Activated B cell treated with CpG ODN at 0.5 μM for 24 hours (primary cell): ENCODE data around the gene MDM1. TPM values are rescaled to one million over a fixed set of nuclear protein-coding genes. Genes with fewer than 3 reads are reported as not detected.

Experiments
- ATAC-seq: fragments of 200-7000 bp; cut with Tn5 transposase; one replicate; pipeline ENCODE4 v1.10.0; 2021; ENCODE audit warnings: low read depth, mild to moderate bottlenecking, moderate library complexity
- CTCF ChIA-PET: fragments of 350-600 bp; sonication (Branson Sonifier 250); formaldehyde crosslinking; loops from one replicate; lab custom pipeline; 2021; ENCODE audit warnings: antibody characterized with exemption; lab: Charles Lee
- POLR2A ChIA-PET: fragments of 350-600 bp; sonication (Branson Sonifier 250); formaldehyde crosslinking; loops from one replicate; lab custom pipeline; 2021; ENCODE audit warnings: antibody characterized with exemption; lab: Charles Lee
- DNase-seq: peaks from one replicate; pipeline ENCODE4 v3.0.0; 2022
- H3K27ac Mint-ChIP-seq: one replicate; pipeline ENCODE4 v1.8.0; 2020; ENCODE audit warnings: mixed read lengths
- H3K27me3 Mint-ChIP-seq: one replicate; pipeline ENCODE4 v1.8.0; 2021; ENCODE audit warnings: mixed read lengths
- H3K36me3 Mint-ChIP-seq: one replicate; pipeline ENCODE4 v1.8.0; 2021; ENCODE audit warnings: low read depth, mixed read lengths
- H3K4me1 Mint-ChIP-seq: one replicate; pipeline ENCODE4 v1.8.0; 2021; ENCODE audit warnings: mixed read lengths
- H3K4me3 Mint-ChIP-seq: one replicate; pipeline ENCODE4 v1.8.0; 2020; ENCODE audit warnings: mild to moderate bottlenecking, mixed read lengths
- H3K9me3 Mint-ChIP-seq: one replicate; pipeline ENCODE4 v1.8.0; 2020; ENCODE audit warnings: mixed read lengths
- CTCF ChIP-seq: fragments of 200-600 bp; IDR thresholded peaks from one replicate; pipeline ENCODE4 v1.8.0; 2022; ENCODE audit warnings: antibody characterized with exemption, mild to moderate bottlenecking
- intact Hi-C: fragments of 100-400 bp; cut with micrococcal nuclease; formaldehyde crosslinking; loops from one replicate; pipeline ENCODE4 v1.15.1; 2024
- total RNA-seq: library from RNA; stranded (reverse); gene quantifications from 2 replicates; pipeline ENCODE4 v1.2.3, GENCODE V29; 2022

The MDM1 gene
- total RNA-seq, 1 donor from 2014 or later: 25.9 TPM

DNA sequence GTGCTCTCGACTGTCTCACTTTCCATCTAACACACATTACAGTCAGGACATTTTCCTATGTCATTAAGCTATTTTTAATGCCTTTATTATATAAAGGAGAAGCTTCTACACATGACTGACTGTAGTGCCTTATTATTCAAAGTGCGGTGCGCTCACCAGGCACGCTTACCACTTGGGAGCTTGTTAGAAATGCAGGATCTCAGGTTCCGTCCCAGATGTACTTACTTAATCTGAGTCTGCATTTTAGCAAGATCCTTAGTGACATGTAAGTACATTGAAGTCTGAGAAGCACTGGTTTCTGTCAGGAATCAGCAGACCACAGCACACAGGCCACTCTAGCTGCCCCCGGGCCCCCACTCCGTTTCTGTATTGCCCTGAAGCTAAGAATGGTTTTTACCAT, 44.7 kb upstream of the MDM1 start:
- intact Hi-C loops: loop anchor here (5.0 kb wide), 1 partner anchor 40 kb away; no protein-coding TSS in a partner anchor
- POLR2A ChIA-PET: no interaction called here
- ATAC-seq: no peak

DNA sequence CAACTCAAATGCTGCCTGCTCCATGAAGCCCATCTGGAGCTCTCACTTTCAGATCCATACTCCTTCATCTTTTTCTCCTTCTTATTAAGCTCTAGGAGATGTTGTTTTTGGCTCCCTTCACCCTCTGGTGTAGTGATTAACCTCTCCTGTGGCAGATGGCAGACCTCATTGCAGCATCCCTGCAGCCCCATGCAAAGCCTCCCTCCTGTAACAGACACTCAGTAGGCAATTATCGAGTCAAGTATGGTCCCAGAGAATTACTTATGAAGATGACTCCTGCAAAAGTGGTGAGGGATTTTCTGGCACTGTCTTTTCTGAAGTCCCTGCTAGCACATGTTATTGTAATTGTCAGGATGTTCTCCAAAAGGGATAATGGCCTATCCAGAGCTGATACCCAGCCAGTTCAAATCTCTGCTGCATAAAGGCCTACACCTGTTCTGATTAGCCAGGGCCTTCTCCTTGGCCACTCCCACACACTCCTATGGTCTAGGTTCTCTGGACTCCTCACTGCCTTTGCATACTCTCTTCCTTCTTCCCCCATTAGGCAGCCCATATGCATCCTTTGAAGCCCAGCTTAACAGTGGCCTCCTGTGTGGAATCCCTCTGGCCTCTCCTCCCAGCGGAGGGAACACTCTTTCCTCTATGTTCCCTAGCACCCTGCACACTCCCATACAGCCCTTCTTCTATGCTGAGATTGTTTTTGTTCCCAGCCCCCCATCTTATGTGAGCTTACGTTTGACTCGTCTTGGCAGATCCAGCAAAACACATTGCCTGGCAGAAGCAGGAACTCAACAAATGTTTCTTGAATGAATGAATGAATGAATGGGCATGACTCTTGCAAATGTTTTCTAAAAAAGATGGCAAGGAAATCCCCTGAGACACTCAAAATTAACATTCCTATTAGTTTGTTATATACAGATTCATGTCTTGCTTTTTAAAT, 43.9 kb upstream of the MDM1 start:
- ATAC-seq: no peak
- peak overlapping the region; percentile 51 for H3K27ac Mint-ChIP-seq
- TF ChIP-seq CTCF: no peak
- no peaks in the 10 kb centered on the region for H3K9me3 Mint-ChIP-seq
- ChIA-PET CTCF (no interaction called here), POLR2A (interaction anchor here (0.6 to 0.9 kb wide), 2 partner anchors 206 to 234 kb away, joined by 3 read pairs; partner anchors contain the start of gene RAP1B)
- peaks cover 33% of the 10 kb centered on the region for H3K4me1 Mint-ChIP-seq
- no peak for DNase-seq
- H3K27me3 Mint-ChIP-seq: no peaks in the 10 kb centered on the region
- intact Hi-C loops: loop anchor here (2.0 to 5.0 kb wide), 2 partner anchors 41 to 75 kb away; no protein-coding TSS in a partner anchor
- no peaks in the 10 kb centered on the region for H3K36me3 Mint-ChIP-seq
- no peak overlapping the region for H3K4me3 Mint-ChIP-seq

More for the DNA sequence above, 44.7 kb upstream of the MDM1 start:
- DNase-seq: no peak
- CTCF ChIA-PET: no interaction called here
- Mint-ChIP-seq H3K27ac (no peak overlapping the region), H3K36me3 (no peaks in the 10 kb centered on the region), H3K4me3 (no peak overlapping the region), H3K4me1 (peaks cover 33% of the 10 kb centered on the region), H3K27me3 (no peaks in the 10 kb centered on the region), H3K9me3 (no peaks in the 10 kb centered on the region)
- no peak for TF ChIP-seq CTCF

- CTCF ChIA-PET: no interaction called here
- TF ChIP-seq CTCF: no peak
- H3K4me3 Mint-ChIP-seq: peak overlapping the region; percentile 32
Measured at GRCh38 chr12:68374307-68374982, 42.3 kb upstream of the MDM1 start.

DNA sequence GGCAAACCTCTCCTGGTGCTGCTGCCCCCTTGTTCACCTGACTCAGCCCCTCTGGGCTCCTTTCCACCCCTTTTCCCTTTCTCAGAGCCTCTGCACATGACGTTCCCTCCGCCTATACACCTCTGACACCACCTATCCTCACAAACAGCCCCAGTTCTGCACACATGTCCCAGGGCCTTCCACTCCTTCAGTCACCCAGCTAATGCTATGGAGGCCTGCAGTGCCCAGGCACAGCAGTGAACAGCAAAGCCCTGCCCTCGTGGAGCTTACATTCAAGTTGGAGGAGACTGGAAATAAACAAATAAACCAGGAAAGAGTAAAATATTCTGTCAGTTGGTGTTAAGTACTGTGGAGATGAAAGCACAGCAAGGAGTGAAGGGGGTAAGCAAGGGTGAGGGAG, 38.5 kb upstream of the MDM1 start:
- peaks cover 49% of the 10 kb centered on the region for H3K4me1 Mint-ChIP-seq
- ATAC-seq (no peak), DNase-seq (no peak)
- CTCF ChIA-PET: no interaction called here
- no peak overlapping the region for H3K4me3 Mint-ChIP-seq
- no peaks in the 10 kb centered on the region for H3K36me3 Mint-ChIP-seq
- intact Hi-C loops: no loop called here
- H3K9me3 Mint-ChIP-seq: no peaks in the 10 kb centered on the region
- no peaks in the 10 kb centered on the region for H3K27me3 Mint-ChIP-seq
- POLR2A ChIA-PET: no interaction called here
- no peak overlapping the region for H3K27ac Mint-ChIP-seq
- TF ChIP-seq CTCF: no peak

More at GRCh38 chr12:68374307-68374982, 42.3 kb upstream of the MDM1 start:
- Mint-ChIP-seq H3K27me3 (no peaks in the 10 kb centered on the region), H3K9me3 (no peaks in the 10 kb centered on the region), H3K36me3 (no peaks in the 10 kb centered on the region), H3K27ac (peak overlapping the region; percentile 77), H3K4me1 (peaks cover 33% of the 10 kb centered on the region)
- POLR2A ChIA-PET: interaction anchor here (0.6 to 1.6 kb wide), 6 partner anchors 9 to 236 kb away, joined by 3 to 11 read pairs (median 4); partner anchors contain the start of gene RAP1B
- intact Hi-C loops: loop anchor here (1.0 to 2.0 kb wide), 2 partner anchors 15 to 76 kb away; no protein-coding TSS in a partner anchor
- ATAC-seq (peak; percentile 78), DNase-seq (no peak)
